HEK293T (cell line): ENCODE data around the gene TMEM184A.

ENCODE experiments used
- CTCF ChIA-PET: fragments of 350-600 bp; formaldehyde crosslinking; extraction: SDS; loops from one replicate; lab custom pipeline; 2021; ENCODE audit warnings: antibody characterized with exemption, inconsistent platforms; lab: Yijun Ruan, JAX
- POLR2A ChIA-PET: fragments of 350-600 bp; formaldehyde crosslinking; extraction: SDS; loops from one replicate; lab custom pipeline; 2020; ENCODE audit warnings: antibody characterized with exemption, inconsistent platforms; lab: Yijun Ruan, JAX
- DNase-seq: peaks from one replicate; pipeline ENCODE4 v3.0.0; 2012; ENCODE audit warnings: mixed read lengths; ENCODE audit errors: extremely low spot score
- ARNT ChIP-seq: fragments of 450-650 bp; IDR thresholded peaks from 2 replicates; pipeline ENCODE4 v1.6.1; 2017; ENCODE audit warnings: mild to moderate bottlenecking
- BHLHE40 ChIP-seq: fragments of 450-650 bp; IDR thresholded peaks from 2 replicates; pipeline ENCODE4 v1.6.1; 2016; ENCODE audit warnings: mild to moderate bottlenecking, moderate library complexity, borderline replicate concordance
- CTBP1 ChIP-seq: fragments of 450-650 bp; IDR thresholded peaks from 2 replicates; pipeline ENCODE4 v1.6.1; 2016; ENCODE audit warnings: borderline replicate concordance
- ELF4 ChIP-seq: fragments of 450-650 bp; IDR thresholded peaks from 2 replicates; pipeline ENCODE4 v1.6.1; 2017; ENCODE audit warnings: antibody characterized with exemption
- FOXA1 ChIP-seq: fragments of 450-650 bp; IDR thresholded peaks from 2 replicates; pipeline ENCODE4 v1.6.1; 2016; ENCODE audit warnings: mild to moderate bottlenecking
- FOXK2 ChIP-seq: fragments of 450-650 bp; IDR thresholded peaks from 2 replicates; pipeline ENCODE4 v1.6.1; 2016; ENCODE audit warnings: mild to moderate bottlenecking
- FOXM1 ChIP-seq: fragments of 450-650 bp; IDR thresholded peaks from 2 replicates; pipeline ENCODE4 v1.6.1; 2017; ENCODE audit warnings: mild to moderate bottlenecking, borderline replicate concordance
- HDGF ChIP-seq: fragments of 450-650 bp; IDR thresholded peaks from 2 replicates; pipeline ENCODE4 v1.6.1; 2017; ENCODE audit warnings: antibody characterized with exemption, borderline replicate concordance
- L3MBTL2 ChIP-seq: fragments of 450-650 bp; conservative IDR thresholded peaks from 2 replicates; pipeline ENCODE4 v1.6.1; 2016; ENCODE audit warnings: mild to moderate bottlenecking
- LEF1 ChIP-seq: fragments of 450-650 bp; IDR thresholded peaks from 2 replicates; pipeline ENCODE4 v1.6.1; 2017; ENCODE audit warnings: mild to moderate bottlenecking, borderline replicate concordance
- NFRKB ChIP-seq: fragments of 450-650 bp; IDR thresholded peaks from 2 replicates; pipeline ENCODE4 v1.6.1; 2016; ENCODE audit warnings: mild to moderate bottlenecking, moderate library complexity
- SP1 ChIP-seq: fragments of 450-650 bp; IDR thresholded peaks from 2 replicates; pipeline ENCODE4 v1.6.1; 2017
- SUZ12 ChIP-seq: fragments of 450-650 bp; IDR thresholded peaks from 2 replicates; pipeline ENCODE4 v1.6.1; 2016; ENCODE audit warnings: mild to moderate bottlenecking
- TARDBP ChIP-seq: fragments of 450-650 bp; IDR thresholded peaks from 2 replicates; pipeline ENCODE4 v1.6.1; 2016
- ZNF384 ChIP-seq: fragments of 450-650 bp; IDR thresholded peaks from 2 replicates; pipeline ENCODE4 v1.6.1; 2016
- TF ChIP-seq, protein P1 (sequence below): fragments of 450-650 bp; IDR thresholded peaks from 2 replicates; pipeline ENCODE4 v1.6.1; 2016

TMEM184A gene

DNA sequence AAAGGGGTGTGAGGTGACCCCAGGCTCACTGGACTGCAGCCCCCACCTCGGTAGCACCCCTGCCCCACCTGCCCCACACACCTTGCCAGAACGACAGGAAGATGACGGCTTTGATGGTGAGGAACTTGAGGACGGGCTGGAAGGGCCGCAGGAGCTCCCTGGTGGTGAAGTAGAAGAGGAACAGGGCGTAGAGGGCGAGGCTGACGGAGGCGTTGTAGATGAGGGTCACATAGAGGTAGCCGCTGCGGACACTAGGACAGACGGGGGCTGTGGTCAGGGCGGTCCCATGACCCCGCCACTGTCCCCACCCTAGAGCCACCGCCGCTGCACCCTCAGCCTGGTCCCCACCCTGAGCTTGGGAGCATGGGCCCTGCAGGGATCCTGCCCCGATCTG, 7.6 kb downstream of the TMEM184A start:
- TF ChIP-seq ELF4 (no peak), HDGF (no peak), ZNF384 (no peak), L3MBTL2 (no peak)
- TF ChIP-seq, protein P1, sequence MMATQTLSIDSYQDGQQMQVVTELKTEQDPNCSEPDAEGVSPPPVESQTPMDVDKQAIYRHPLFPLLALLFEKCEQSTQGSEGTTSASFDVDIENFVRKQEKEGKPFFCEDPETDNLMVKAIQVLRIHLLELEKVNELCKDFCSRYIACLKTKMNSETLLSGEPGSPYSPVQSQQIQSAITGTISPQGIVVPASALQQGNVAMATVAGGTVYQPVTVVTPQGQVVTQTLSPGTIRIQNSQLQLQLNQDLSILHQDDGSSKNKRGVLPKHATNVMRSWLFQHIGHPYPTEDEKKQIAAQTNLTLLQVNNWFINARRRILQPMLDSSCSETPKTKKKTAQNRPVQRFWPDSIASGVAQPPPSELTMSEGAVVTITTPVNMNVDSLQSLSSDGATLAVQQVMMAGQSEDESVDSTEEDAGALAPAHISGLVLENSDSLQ = no peak
- ChIA-PET POLR2A (no interaction called here), CTCF (no interaction called here)
- DNase-seq = no peak

DNA sequence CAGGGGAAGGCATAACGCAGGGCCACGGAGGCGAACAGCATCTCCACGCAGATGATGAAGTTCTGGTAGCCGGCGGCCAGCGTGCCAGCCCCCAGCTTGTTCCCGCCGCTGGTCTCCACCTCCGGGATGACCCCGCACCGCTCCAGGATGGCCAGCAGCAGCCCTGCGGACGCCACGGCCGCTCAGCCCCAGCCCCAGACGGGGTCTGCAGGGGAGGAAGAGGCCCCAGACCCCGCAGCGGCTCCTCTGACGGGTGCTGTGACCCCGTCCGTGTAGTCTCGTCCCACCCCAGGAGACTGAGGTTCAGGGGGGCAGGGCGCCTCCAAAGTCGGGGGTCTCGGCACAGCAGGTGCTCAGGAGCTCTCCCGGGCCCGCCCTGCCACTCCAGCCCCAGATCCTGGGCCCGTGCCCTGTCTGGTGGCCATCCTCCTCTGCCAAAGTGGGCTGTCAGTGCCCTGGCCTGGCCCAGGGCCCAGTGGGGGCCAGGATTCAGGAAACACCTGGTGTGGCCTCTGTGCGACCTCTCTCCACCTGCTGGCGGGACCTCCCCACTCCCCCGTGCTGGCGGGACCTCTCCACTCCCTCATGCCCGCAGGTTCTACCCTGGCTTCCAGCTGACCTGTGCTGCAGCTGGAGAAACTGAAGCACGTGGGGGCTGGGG, 8.1 kb downstream of the TMEM184A start:
- no peak for TF ChIP-seq LEF1
- TF ChIP-seq, protein P1 = no peak
- no peak for TF ChIP-seq NFRKB
- TF ChIP-seq FOXM1 = no peak
- no peak for TF ChIP-seq BHLHE40
- TF ChIP-seq FOXK2 = no peak
- no peak for TF ChIP-seq TARDBP
- no peak for TF ChIP-seq FOXA1
- no peak for TF ChIP-seq ELF4
- no peak for TF ChIP-seq ARNT
- TF ChIP-seq L3MBTL2 = no peak
- no peak for TF ChIP-seq SUZ12
- no peak for TF ChIP-seq ZNF384
- DNase-seq = no peak
- POLR2A ChIA-PET = no interaction called here
- CTCF ChIA-PET = no interaction called here

DNA sequence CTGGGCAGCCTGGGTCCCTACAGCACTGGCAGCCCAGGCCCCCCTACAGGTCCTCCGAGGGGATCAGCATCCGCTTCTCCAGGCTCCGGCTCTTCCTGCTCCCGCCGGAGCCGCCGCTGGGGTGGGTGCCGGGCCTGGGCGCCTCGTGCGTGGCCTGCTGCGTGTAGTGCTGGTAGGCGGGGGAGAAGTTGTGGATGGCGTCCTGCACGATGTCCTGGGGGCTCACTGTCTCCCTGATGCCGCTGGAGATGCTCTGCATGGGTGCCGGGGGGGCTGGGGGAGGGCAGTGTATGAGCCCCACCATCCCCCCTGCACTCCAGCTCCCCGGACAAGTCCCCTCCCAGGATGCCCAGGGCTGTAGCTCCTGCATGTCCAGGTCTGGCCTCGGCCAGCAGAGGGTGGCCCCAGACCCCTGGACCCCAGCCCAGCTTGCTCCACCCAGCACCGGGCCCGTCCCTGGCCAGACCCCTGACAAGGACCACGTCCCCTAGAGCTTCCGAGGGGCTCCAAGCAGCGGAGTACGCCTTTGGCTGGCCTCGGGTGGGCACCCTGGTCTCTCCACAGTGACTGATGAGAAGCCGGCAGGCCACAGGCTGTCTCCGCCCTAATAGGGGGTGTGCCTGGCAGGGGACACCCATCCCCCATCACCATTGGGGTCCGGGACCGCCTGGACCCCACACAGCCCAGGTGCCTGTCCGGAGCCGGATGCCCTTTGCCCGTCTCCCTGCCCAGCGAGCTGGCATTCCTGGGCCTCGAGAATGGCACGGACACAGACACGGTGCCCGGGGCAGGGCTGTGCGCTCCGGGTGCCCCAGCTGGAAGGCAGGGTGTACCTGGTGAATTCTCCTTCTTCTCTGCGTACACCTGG, 8.9 kb downstream of the TMEM184A start:
- no peak for TF ChIP-seq ELF4
- TF ChIP-seq NFRKB = no peak
- no peak for TF ChIP-seq CTBP1
- no peak for TF ChIP-seq BHLHE40
- no peak for TF ChIP-seq SP1
- no peak for TF ChIP-seq FOXA1
- TF ChIP-seq, protein P1 = no peak
- TF ChIP-seq ARNT = no peak
- DNase-seq = no peak
- POLR2A ChIA-PET = no interaction called here
- CTCF ChIA-PET = interaction anchor here (0.6 kb wide), 1 partner anchor 71 kb away, joined by 3 read pairs; no protein-coding TSS in a partner anchor

DNA sequence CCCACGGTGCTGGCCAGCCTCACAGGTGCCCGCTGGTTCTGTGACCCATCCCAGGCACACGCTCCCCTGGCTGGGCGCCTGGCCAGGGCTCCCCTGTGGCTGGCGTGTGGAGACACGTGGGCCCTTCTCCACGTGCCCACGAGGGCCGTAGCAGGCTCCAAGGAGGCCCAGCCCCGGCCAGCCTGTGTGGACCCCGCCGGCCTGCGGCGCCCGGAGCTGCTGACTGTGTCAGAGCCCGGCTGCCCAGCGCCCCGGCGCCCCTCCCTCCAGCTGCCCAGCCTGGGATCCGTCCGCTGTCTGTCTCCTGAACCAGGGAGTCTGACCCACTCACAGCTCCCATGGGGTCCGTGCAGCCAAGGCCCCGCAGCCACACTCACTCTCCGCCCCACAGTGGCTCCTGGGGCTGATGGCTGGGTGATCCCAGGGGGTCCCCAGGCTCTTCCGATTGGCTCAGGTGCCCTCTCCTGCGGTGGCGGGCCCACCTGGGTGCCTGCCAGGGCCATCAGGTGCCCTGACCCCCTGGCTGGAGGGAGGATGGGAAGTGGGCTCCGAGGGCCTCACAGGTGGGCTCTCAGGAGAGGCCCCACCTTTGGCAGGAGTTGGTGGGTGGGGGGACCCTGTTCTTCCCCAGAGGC, 9.6 kb downstream of the TMEM184A start:
- ChIA-PET POLR2A (no interaction called here), CTCF (interaction anchor here (0.6 kb wide), 1 partner anchor 70 kb away, joined by 3 read pairs; no protein-coding TSS in a partner anchor)
- no peak for TF ChIP-seq TARDBP
- TF ChIP-seq SUZ12 = no peak
- TF ChIP-seq SP1 = no peak
- no peak for DNase-seq

DNA sequence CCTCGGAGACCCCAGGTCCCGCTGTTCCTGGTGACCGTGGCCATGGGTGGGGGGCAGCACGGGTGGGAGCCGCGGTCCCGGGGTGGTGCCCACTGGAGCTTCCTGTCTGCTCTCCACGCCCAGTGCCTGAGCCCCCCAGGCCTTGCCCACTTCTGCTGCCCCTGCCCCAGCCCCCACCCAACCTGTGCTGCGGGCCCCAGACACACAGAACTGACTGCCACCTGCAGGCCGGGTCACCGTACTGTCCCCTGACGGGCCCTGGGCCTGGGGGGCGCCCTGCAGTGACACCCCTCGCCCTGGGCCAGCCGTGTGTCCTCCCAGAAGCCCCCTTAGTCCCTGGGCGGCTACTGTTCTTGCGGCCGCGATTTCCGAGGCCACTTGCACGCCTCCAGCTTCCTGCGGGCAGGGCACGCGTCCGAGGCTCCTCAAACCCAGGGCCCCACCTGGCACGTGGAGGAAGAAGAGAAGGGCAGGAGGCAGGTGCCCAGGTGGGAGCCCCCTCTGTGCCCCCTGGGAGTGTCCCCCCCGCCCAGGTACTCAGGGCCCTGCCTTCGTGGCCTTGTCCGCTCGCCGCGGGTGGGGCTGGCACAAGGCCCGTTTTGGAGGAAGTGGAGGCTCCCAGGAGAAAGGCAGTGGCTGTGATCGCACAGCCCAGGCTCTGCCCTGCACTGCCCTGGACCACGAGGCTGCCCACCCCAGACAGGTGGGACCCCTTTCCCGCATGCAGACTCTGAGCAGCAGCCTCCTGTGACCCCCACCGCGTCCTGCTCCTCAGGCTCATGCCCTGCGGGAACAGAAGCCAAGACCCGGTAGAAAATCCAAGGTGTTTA, 10.4 kb downstream of the TMEM184A start:
- TF ChIP-seq NFRKB (no peak), FOXM1 (no peak), ARNT (no peak), FOXA1 (no peak), ELF4 (no peak)
- no peak for DNase-seq
- CTCF ChIA-PET = no interaction called here
- POLR2A ChIA-PET = no interaction called here

DNA sequence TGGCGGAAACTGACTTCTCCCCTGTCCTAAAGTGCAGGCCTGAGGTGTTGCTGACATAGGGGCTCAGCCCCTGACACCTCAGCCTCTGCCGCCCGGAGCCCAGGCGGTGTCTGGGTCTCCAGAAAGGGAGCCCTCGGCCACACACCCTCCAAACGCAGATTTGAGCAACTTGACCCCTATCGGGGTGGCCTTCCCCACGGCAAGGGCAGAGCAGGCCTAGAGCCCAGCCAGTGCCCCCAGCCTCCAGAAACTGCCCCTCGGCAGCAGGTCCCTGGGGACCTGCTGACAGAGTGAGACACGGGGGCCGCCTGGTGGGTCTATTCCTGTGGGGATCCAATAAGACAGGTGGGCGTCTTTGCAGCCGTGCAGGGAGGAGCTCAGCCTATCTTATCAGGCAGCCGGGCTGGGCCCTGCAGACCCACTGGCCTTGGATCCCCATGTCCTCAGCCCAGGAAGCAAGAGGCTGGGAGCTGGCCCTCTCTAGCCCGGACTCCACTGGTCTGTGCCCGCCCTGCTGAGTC, 11.0 kb downstream of the TMEM184A start:
- no peak for DNase-seq
- CTCF ChIA-PET = no interaction called here
- TF ChIP-seq SP1 (no peak), CTBP1 (no peak), HDGF (no peak), TARDBP (no peak), ZNF384 (no peak), L3MBTL2 (no peak), ARNT (no peak), FOXM1 (no peak), SUZ12 (no peak), FOXA1 (no peak), NFRKB (no peak), BHLHE40 (no peak), ELF4 (no peak), FOXK2 (no peak), LEF1 (no peak)
- TF ChIP-seq, protein P1 = no peak
- POLR2A ChIA-PET = no interaction called here
